ENCODE measurements around the gene BBS9.

Gene BBS9

GRCh38 chr7:33628894-33629293, 499.5 kb downstream of the BBS9 start:
- Histone ChIP-seq H3K4me2 (no peak overlapping the region), H3K27me3 (ENCODE audit: insufficient read depth, low read depth) (no peaks in the 10 kb centered on the region), H3K27ac (no peak overlapping the region), H3K4me3 (IDR thresholded peaks at IDR 0.05; ENCODE audit: insufficient read depth, low read depth, low read length) (no peak overlapping the region), H3K9ac (no peak overlapping the region), H3K4me1 (ENCODE audit: low read depth, poor library complexity, severe bottlenecking) (peaks cover 2% of the 10 kb centered on the region), H3K79me2 (ENCODE audit: insufficient read depth, low read depth) (no peaks in the 10 kb centered on the region), H3K36me3 (ENCODE audit: insufficient read depth) (no peaks in the 10 kb centered on the region), H2AFZ (ENCODE audit: low read depth) (no peak overlapping the region), H4K20me1 (ENCODE audit: insufficient read depth) (no peaks in the 10 kb centered on the region)
- no peak for TF ChIP-seq CTCF (conservative IDR thresholded peaks at IDR 0.05; ENCODE audit: low read depth, low read length)

- Histone ChIP-seq H3K4me1 (ENCODE audit: low read depth, poor library complexity, severe bottlenecking) (no peaks in the 10 kb centered on the region), H4K20me1 (ENCODE audit: insufficient read depth) (no peaks in the 10 kb centered on the region), H3K4me3 (IDR thresholded peaks at IDR 0.05; ENCODE audit: insufficient read depth, low read depth, low read length) (no peak overlapping the region), H3K27me3 (ENCODE audit: insufficient read depth, low read depth) (no peaks in the 10 kb centered on the region), H3K27ac (no peak overlapping the region), H3K4me2 (no peak overlapping the region), H3K36me3 (ENCODE audit: insufficient read depth) (no peaks in the 10 kb centered on the region), H2AFZ (ENCODE audit: low read depth) (no peak overlapping the region), H3K9ac (no peak overlapping the region), H3K79me2 (ENCODE audit: insufficient read depth, low read depth) (no peaks in the 10 kb centered on the region)
- no peak for TF ChIP-seq CTCF (conservative IDR thresholded peaks at IDR 0.05; ENCODE audit: low read depth, low read length)
Measured at GRCh38 chr7:33630359-33630758, 501.0 kb downstream of the BBS9 start.

- H3K4me1 ChIP-seq (ENCODE audit: low read depth, poor library complexity, severe bottlenecking): no peaks in the 10 kb centered on the region
- TF ChIP-seq CTCF (conservative IDR thresholded peaks at IDR 0.05; ENCODE audit: low read depth, low read length): no peak
Measured at GRCh38 chr7:33632322-33632721, 503.0 kb downstream of the BBS9 start.

GRCh38 chr7:33632840-33633525, 503.6 kb downstream of the BBS9 start:
- Histone ChIP-seq H4K20me1 (ENCODE audit: insufficient read depth) (no peaks in the 10 kb centered on the region), H3K9ac (no peak overlapping the region), H3K79me2 (ENCODE audit: insufficient read depth, low read depth) (no peaks in the 10 kb centered on the region), H2AFZ (ENCODE audit: low read depth) (no peak overlapping the region), H3K27ac (no peak overlapping the region), H3K36me3 (ENCODE audit: insufficient read depth) (no peaks in the 10 kb centered on the region), H3K4me2 (no peak overlapping the region), H3K27me3 (ENCODE audit: insufficient read depth, low read depth) (no peaks in the 10 kb centered on the region), H3K4me1 (ENCODE audit: low read depth, poor library complexity, severe bottlenecking) (no peaks in the 10 kb centered on the region), H3K4me3 (IDR thresholded peaks at IDR 0.05; ENCODE audit: insufficient read depth, low read depth, low read length) (no peak overlapping the region)
- no peak for TF ChIP-seq CTCF (conservative IDR thresholded peaks at IDR 0.05; ENCODE audit: low read depth, low read length)

More at GRCh38 chr7:33632322-33632721, 503.0 kb downstream of the BBS9 start:
- H3K27me3 ChIP-seq (ENCODE audit: insufficient read depth, low read depth): no peaks in the 10 kb centered on the region
- no peaks in the 10 kb centered on the region for H4K20me1 ChIP-seq (ENCODE audit: insufficient read depth)
- no peaks in the 10 kb centered on the region for H3K79me2 ChIP-seq (ENCODE audit: insufficient read depth, low read depth)
- no peaks in the 10 kb centered on the region for H3K36me3 ChIP-seq (ENCODE audit: insufficient read depth)
- H3K9ac ChIP-seq: no peak overlapping the region
- H3K27ac ChIP-seq: no peak overlapping the region
- H3K4me2 ChIP-seq: no peak overlapping the region
- H3K4me3 ChIP-seq (IDR thresholded peaks at IDR 0.05; ENCODE audit: insufficient read depth, low read depth, low read length): no peak overlapping the region
- H2AFZ ChIP-seq (ENCODE audit: low read depth): no peak overlapping the region

All from KMS-11 (cell line).